Suprapubic skin (tissue), 3 donors: ENCODE measurements around the gene COL5A1.

Experiments used
- POLR2A ChIP-seq, 2 donors: fragments of 450-650 bp; IDR thresholded peaks; one replicate each; pipeline ENCODE4 v1.6.1; 2017; ENCODE audit warnings: antibody characterized with exemption in 2 of 2, mild to moderate bottlenecking in 2 of 2, moderate library complexity in 2 of 2
- TF ChIP-seq, protein P1 (sequence below), 2 donors: fragments of 200-600 bp in 1 of 2; fragments of 450-650 bp in 1 of 2; sonication (generic) in 1 of 2; IDR thresholded peaks; one replicate each; pipeline ENCODE4 v1.5.1; 2016 to 2019; ENCODE audit warnings: antibody characterized with exemption in 2 of 2, mild to moderate bottlenecking in 1 of 2, moderate library complexity in 1 of 2

DNA sequence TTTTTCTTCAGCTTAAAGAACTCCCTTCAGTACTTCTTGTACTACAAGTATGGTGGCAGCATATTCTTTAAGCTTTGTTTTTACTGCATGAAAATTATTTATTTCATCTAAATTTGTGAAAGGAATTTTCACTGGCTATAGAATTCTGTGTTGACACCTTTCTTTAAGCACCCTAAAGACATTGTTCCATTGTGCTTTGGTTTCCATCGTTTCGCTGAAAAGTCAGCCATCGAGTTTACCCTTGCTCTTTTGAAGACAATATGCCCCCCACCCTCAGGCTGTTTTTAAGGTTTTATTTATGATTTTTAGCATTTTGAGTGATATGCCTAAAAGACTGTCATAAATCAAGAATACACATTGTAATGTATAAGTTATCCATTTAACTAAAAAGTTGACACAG, 27.3 kb upstream of the COL5A1 start:
- TF ChIP-seq POLR2A (IDR thresholded peaks at IDR 0.05): no peak
- TF ChIP-seq, protein P1, sequence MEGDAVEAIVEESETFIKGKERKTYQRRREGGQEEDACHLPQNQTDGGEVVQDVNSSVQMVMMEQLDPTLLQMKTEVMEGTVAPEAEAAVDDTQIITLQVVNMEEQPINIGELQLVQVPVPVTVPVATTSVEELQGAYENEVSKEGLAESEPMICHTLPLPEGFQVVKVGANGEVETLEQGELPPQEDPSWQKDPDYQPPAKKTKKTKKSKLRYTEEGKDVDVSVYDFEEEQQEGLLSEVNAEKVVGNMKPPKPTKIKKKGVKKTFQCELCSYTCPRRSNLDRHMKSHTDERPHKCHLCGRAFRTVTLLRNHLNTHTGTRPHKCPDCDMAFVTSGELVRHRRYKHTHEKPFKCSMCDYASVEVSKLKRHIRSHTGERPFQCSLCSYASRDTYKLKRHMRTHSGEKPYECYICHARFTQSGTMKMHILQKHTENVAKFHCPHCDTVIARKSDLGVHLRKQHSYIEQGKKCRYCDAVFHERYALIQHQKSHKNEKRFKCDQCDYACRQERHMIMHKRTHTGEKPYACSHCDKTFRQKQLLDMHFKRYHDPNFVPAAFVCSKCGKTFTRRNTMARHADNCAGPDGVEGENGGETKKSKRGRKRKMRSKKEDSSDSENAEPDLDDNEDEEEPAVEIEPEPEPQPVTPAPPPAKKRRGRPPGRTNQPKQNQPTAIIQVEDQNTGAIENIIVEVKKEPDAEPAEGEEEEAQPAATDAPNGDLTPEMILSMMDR (IDR thresholded peaks at IDR 0.05): no peak
